NCI-H1105 treated with DMSO at 0.1 percent for 48 hours (cell line): ENCODE measurements around the gene KLF7.
A peak's percentile ranks its signal among the peaks of the same experiment; 100 is the strongest.
"Not testable (repeated sequence)": the region's sequence is repeated elsewhere in the genome, so short reads cannot be mapped to it uniquely, and the experiment has no call there.

Experiments
- DNase-seq: peaks from one replicate; lab custom pipeline; 2025; lab: John Stamatoyannopoulos, UW

The KLF7 gene

GRCh38 chr2:207064128-207064690, 101.5 kb downstream of the KLF7 start:
- DNase-seq, result no peak

DNA sequence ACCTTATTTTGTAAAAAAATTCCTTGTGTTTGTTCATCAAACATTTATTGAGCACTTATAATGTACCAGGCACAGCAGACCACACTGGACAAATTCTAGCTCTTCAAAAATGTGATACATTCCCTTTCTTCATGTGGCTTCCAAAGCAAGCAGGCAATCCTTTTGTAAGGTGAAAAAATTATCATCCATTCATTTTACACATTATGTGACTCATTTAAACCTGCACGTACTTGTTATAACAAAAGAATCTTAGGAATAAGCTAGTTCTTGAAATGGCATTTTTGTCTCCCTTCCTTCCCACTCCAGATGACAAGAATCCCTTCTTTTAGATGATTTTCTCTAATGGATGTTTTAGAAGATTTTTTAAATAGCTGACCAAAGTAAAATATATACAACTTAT, 104.6 kb downstream of the KLF7 start:
- no peak for DNase-seq

GRCh38 chr2:207055257-207055656, 110.5 kb downstream of the KLF7 start:
- DNase-seq, result no peak

- DNase-seq, result no peak
Observed at GRCh38 chr2:207054521-207054920, 111.2 kb downstream of the KLF7 start.

GRCh38 chr2:207051385-207051965, 114.3 kb downstream of the KLF7 start:
- DNase-seq, result no peak

DNA sequence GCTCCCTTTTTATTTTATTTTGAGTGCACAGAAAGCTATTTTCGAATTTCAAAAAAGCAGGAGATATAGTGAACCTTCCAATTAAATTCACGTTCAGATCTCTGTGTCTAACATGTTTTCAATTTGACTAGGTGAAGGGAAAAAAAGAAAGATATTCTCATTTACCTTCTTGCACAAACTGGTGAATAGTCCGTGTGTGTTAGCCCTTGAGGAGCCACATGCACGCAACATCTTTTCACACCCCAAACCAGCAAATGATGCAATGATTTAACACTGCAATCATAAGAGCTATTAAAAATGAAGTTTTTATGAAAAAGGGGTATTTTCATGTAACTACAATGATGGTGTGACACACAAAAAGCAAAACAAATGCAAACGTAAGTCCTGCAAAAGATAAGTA, 116.6 kb downstream of the KLF7 start:
- no peak for DNase-seq

GRCh38 chr2:207048416-207048815, 117.3 kb downstream of the KLF7 start:
- DNase-seq, result no peak

GRCh38 chr2:207046724-207047123, 119.0 kb downstream of the KLF7 start:
- DNase-seq, result no peak

- DNase-seq, result no peak
Observed at GRCh38 chr2:207045531-207045930, 120.2 kb downstream of the KLF7 start.

GRCh38 chr2:207044379-207045362, 121.1 kb downstream of the KLF7 start:
- DNase-seq, result no peak

DNA sequence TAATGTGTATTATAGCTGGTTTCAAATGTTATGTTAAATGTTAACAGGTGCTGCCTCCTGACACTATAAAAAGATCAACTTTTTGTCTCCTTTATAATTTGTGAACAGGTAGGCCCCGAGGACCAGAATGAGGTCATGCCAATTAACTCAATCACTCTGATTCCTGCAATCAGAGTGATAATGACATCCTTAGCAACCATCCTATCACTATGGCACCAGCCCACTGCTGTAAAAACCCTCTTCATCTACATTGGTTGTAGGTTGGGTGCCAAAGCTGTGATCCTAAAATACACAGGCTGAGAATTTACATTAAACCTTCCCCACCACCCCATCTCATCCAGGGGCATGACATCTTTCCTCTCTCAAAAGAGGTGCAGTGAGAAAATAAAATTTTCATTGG, 122.9 kb downstream of the KLF7 start:
- peak; percentile 35 for DNase-seq

- no peak for DNase-seq
Observed at GRCh38 chr2:207041786-207042554, 123.8 kb downstream of the KLF7 start.

- no peak for DNase-seq
Observed at GRCh38 chr2:207041279-207041678, 124.5 kb downstream of the KLF7 start.

- DNase-seq, result no peak
Observed at GRCh38 chr2:207040696-207041095, 125.1 kb downstream of the KLF7 start.

GRCh38 chr2:207039225-207039624, 126.5 kb downstream of the KLF7 start:
- DNase-seq, result no peak

- DNase-seq, result no peak
Observed at GRCh38 chr2:207038299-207038698, 127.4 kb downstream of the KLF7 start.

GRCh38 chr2:207037896-207038295, 127.9 kb downstream of the KLF7 start:
- DNase-seq, result no peak

DNA sequence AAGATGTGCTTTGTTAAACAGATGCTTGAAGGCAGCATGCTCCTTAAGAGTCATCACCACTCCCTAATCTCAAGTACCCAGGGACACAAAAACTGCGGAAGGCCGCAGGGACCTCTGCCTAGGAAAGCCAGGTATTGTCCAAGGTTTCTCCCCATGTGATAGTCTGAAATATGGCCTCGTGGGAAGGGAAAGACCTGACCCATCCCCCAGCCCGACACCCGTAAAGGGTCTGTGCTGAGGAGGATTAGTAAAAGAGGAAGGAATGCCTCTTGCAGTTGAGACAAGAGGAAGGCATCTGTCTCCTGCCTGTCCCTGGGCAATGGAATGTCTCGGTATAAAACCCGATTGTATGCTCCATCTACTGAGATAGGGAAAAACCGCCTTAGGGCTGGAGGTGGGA, 128.7 kb downstream of the KLF7 start:
- not testable (repeated sequence) for DNase-seq

DNA sequence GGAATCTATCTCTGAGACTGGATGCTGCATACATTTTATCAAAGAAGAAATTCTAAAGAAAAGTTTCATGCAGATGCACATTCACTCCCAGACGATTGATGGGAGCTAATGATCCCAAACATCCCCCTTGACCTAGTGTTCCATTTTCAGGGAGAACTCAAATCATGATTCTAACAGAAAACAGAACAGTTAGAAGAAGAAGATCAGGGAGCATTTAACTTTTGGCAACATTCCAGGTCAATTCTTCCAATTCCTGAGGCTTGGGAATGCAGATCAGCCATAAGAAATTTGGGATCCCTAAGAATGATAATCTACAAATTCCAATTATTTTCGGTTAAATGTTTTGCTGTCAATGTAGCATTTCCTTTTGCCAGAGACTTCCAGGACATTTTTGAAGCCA, 129.9 kb downstream of the KLF7 start:
- no peak for DNase-seq

DNA sequence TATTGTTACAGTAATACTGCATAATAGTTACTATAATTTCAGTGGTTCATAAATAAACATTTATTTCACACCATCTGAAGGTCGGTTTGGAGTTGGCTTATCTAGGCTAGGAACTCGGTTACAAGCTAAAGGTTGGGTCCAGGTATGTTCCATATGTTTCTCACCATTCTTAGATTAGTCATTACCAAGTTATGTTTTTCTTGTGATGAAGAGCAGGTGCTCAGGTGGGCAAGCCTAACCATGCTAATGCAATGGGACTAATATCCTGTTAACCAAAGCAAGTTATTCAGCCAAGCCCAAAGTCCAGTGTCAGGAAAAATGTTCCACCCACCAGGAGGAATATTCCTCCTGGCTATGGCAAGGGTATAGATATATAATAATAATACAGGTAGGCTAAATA, 133.3 kb downstream of the KLF7 start:
- DNase-seq, result no peak
